ENCODE results near the gene BDH1. TPM values are rescaled to one million over a fixed set of nuclear protein-coding genes. Genes with fewer than 3 reads are reported as not detected.

Gene BDH1
- total and polyA plus RNA-seq, 2 of the 13 experiments (the other 11 are each of a cell fraction or from before 2014, with no cell fraction given) = 21.2 to 71.9 TPM

- peak; percentile 63; the same call in 1 of the 2 replicates for TF ChIP-seq ZNF121 (CRISPR knock-in tag; IDR thresholded peaks at IDR 0.05)
- TF ChIP-seq ZNF205 (CRISPR knock-in tag; IDR thresholded peaks at IDR 0.05) = 0 out of 2 replicates have a peak, but pooled peaks have one; percentile 63
- peak; percentile 90 for TF ChIP-seq RXRA (CRISPR knock-in tag; IDR thresholded peaks at IDR 0.05)
- 0 out of 2 replicates have a peak, but pooled peaks have one; percentile 42 for TF ChIP-seq ZNF256 (CRISPR knock-in tag; conservative IDR thresholded peaks at IDR 0.05)
- TF ChIP-seq GFI1 (CRISPR knock-in tag; IDR thresholded peaks at IDR 0.05; ENCODE audit: borderline replicate concordance) = peak; percentile 91
- TF ChIP-seq, protein P1, sequence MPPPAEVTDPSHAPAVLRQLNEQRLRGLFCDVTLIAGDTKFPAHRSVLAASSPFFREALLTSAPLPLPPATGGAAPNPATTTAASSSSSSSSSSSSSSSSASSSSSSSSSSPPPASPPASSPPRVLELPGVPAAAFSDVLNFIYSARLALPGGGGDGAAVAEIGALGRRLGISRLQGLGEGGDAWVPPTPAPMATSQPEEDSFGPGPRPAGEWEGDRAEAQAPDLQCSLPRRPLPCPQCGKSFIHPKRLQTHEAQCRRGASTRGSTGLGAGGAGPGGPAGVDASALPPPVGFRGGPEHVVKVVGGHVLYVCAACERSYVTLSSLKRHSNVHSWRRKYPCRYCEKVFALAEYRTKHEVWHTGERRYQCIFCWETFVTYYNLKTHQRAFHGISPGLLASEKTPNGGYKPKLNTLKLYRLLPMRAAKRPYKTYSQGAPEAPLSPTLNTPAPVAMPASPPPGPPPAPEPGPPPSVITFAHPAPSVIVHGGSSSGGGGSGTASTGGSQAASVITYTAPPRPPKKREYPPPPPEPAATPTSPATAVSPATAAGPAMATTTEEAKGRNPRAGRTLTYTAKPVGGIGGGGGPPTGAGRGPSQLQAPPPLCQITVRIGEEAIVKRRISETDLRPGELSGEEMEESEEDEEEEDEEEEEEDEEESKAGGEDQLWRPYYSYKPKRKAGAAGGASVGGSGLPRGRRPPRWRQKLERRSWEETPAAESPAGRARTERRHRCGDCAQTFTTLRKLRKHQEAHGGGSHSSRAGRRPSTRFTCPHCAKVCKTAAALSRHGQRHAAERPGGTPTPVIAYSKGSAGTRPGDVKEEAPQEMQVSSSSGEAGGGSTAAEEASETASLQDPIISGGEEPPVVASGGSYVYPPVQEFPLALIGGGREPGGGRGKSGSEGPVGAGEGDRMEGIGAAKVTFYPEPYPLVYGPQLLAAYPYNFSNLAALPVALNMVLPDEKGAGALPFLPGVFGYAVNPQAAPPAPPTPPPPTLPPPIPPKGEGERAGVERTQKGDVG (CRISPR knock-in tag; IDR thresholded peaks at IDR 0.05; ENCODE audit: borderline replicate concordance) = peak; percentile 92
- TF ChIP-seq SRSF9 (IDR thresholded peaks at IDR 0.05; ENCODE audit: borderline replicate concordance, insufficient read depth, low read depth, low read length, poor library complexity, severe bottlenecking) = no peak
- TF ChIP-seq ZNF746 (CRISPR knock-in tag; IDR thresholded peaks at IDR 0.05) = peak; percentile 76; the same call in 1 of the 2 replicates
- no peak for TF ChIP-seq ZNF484 (CRISPR knock-in tag; IDR thresholded peaks at IDR 0.05; ENCODE audit: borderline replicate concordance, low read depth)
- peak; percentile 99 for TF ChIP-seq ONECUT2 (CRISPR knock-in tag; IDR thresholded peaks at IDR 0.05)
- peak; percentile 43 for TF ChIP-seq XRCC5 (optimal IDR thresholded peaks at IDR 0.05; ENCODE audit: low read length)
- TF ChIP-seq, protein P2, sequence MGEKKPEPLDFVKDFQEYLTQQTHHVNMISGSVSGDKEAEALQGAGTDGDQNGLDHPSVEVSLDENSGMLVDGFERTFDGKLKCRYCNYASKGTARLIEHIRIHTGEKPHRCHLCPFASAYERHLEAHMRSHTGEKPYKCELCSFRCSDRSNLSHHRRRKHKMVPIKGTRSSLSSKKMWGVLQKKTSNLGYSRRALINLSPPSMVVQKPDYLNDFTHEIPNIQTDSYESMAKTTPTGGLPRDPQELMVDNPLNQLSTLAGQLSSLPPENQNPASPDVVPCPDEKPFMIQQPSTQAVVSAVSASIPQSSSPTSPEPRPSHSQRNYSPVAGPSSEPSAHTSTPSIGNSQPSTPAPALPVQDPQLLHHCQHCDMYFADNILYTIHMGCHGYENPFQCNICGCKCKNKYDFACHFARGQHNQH (CRISPR knock-in tag; IDR thresholded peaks at IDR 0.05) = peak; percentile 69; the same call in 1 of the 2 replicates
- peak; percentile 73; the same call in 1 of the 2 replicates for TF ChIP-seq ZNF276 (CRISPR knock-in tag; IDR thresholded peaks at IDR 0.05; ENCODE audit: low read depth)
- no peak for TF ChIP-seq ZNF468 (CRISPR knock-in tag; IDR thresholded peaks at IDR 0.05)
- no peak for TF ChIP-seq ZNF780A (CRISPR knock-in tag; IDR thresholded peaks at IDR 0.05)
- TF ChIP-seq KDM5A (IDR thresholded peaks at IDR 0.05; ENCODE audit: borderline replicate concordance, low read length) = peak; percentile 46; the same call in 1 of the 2 replicates
- peak; percentile 91 for TF ChIP-seq HDAC2 (CRISPR knock-in tag; IDR thresholded peaks at IDR 0.05)
- TF ChIP-seq ZSCAN12 (CRISPR knock-in tag; IDR thresholded peaks at IDR 0.05) = no peak
- peak; percentile 11 for TF ChIP-seq PRPF4 (IDR thresholded peaks at IDR 0.05; ENCODE audit: low read depth, low read length, poor library complexity, severe bottlenecking)
- peak; percentile 35; the same call in 1 of the 2 replicates for TF ChIP-seq ZFP36L1 (CRISPR knock-in tag; IDR thresholded peaks at IDR 0.05)
- 0 out of 2 replicates have a peak, but pooled peaks have one; percentile 32 for TF ChIP-seq ZFP37 (CRISPR knock-in tag; IDR thresholded peaks at IDR 0.05; ENCODE audit: borderline replicate concordance)
Observed at GRCh38 chr3:197573048-197573767, 17.4 kb upstream of the BDH1 start (continued).
